Amniotic epithelial cell (primary cell): ENCODE data around the gene KDM5B.
A peak's percentile ranks its signal among the peaks of the same experiment; 100 is the strongest.

ENCODE experiments used
- DNase-seq: peaks from one replicate; pipeline ENCODE4 v3.0.0-alpha.2; 2010; ENCODE audit warnings: low read depth

KDM5B gene

DNA sequence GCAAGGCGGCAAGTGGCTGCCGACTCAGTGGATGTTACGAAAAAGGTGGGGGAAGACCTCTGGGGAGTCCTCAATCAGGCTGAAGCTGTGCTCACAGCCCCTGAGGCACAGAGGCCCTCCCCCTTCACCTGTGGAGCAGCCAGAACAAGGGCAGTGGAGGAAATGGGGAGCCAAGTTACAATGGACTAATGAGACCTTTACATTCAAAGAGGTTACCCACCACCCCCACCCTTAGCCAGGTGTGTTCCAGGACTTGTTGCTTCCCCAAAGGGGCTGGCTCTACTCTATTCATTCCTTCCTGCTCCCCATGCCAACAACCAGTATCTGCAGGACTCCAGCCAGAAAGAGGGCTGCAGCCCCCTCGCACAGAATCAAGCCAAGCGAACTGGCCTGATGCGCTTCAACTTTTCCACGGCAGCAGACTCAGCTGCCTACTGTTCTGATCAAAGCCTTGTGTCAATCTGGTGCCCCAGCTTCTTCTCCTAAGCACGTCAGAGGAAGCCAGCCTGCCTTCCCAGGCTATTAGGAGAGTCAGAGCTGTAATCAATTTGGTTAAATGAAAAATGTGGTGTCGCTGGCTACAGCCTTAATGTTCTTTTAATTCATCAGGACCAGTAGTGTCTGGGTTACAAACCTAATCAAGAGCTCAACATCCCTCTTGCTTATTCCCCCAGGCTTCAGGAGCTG is 96.1 kb downstream of the KDM5B start:
- DNase-seq: no peak

DNA sequence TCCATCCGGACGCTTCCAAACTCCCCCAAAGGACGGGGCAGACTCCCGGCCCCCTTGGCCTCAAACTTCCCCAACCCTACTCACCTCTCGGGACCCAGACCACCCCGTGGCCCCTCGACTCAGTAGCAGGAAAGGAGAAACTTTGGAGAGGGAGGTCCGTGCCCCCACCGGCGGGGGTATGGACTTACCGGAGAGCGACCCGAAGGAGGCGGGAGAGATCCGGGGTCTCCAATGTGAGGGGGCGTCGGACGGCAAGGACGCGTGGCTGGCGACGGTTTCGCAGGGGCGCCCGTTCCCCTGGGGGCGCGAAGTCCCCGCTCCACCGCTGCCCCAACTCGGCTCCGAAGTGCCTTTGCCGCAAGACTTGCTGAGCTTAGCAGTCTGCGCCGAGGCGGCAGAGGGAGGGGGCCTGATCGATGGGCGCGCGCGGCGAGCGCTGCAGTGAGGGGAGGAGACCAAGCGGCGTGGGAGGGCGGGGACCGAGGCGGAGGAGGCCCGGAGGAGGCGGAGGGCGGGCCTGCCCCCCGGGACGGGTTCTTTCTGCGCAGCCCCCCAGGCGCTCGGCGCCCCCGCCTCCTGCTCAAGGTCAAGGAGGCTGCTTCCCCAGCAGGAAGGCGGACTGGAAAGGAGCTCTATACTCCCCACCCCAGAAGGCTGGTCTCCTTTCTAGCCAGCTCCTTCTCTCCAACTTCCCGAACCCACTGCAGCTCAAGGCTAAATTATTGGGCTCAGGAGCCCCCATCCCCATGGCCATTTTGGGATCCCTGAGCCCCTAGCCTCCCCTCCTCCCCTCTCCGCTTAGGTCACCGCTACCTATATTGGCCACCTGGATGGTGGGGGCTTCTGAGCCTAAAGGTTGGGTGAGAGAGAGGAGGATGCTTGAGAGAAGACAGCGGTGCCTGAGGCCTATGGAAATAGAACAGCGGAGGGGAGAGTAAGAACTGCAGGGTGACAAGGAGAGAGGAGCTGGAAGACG is 97.9 kb downstream of the KDM5B start, which contains the start of gene SYT2:
TSS of gene SYT2 (minus strand) at position 385 of the 976 bp plus-strand sequence. CDS start 104,682 bp downstream, outside the sequence.
- DNase-seq: no peak

DNA sequence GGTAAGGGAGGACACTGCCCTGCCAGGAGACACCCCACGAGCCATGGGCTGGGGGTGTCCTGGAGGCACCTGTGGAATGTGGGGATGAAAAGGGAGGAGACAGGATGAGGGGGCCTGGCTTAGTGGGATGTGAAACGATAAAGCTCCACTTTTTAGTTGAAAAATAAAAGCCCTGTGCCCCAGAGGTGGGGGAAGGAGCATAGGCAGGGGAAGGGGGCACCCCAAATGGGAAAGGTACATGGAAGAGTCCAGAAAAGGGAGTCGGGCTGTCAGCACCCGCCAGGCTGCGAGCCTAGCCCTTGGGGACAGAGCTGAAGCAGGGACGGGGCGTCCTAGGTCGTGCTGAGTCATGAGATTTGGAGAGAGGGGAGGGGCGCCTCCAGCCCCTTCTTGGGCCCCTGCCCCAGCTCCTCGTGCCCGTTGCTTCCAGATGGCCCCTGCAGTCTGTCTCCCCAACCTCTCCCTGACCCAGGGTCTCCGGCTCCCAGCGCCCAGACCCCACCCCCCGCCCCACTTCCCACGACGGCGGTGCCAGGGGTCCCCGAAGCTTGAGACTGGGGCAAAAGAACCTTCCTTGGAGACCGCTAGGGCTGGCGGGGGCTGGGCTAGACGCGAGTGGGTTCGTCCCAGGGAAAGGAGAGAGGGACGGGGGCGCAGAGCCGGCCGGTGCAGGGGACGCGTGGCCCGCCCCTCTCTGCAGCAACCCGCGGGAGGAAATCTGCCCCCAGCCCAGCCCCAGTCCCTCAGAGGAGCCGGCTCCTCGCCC is 98.8 kb downstream of the KDM5B start:
- no peak for DNase-seq

DNA sequence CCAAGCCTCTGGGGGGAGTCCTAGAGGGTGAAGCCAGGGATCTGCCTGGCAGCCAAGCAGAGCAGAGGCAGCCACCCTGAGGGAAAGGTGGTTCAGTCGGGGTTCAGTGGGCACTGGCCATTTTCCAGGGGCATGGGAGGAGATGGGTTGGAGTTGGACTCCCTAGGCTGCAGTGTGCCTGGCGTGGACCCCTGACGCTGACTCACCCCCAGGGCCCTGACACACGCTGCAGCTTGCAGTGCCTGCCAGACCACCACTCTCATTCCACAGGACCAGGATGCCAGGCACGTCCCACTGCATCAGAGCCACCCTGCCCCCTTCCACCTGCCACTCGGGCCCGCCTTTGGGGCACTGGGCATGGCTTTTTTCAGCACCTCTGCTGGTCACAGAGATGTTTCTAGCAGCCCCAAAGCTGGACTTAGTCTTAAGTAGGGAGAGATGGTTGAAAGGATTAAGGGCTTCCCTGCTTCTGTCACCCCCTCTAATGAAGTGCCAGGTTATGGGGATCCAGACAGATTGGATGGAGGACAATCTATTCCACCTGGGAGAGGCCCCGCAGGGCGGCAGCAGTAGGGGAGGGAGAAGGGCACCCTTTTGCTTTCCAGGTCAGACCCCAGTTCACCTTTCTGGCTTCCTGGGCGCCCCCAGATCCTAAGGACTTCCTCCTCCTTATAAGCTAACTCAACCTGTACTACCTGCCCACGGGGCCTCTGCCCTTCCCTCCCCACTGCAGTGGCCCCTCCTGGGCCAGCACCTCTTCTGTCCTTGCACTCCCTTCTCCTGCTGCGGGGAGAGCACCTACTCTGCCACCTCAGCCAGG is 99.6 kb downstream of the KDM5B start:
- no peak for DNase-seq

DNA sequence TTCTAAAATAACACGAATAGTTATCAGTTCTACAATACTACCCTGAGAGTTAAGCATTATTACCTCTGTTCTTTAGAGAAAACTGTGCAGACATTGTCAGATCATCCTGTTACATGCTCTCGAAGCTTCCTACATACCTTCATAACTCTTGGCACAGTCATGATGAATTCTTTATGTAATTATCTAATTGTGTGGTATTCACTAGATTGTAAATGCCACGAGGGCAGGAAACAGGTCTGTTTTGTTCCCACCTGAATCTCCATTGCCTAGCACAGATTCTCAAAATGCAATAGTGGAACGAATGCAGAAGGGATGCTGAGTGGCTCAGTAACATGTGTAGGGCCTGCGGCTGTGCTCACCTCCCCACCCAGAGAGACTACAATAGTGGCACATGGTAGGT is 101.4 kb downstream of the KDM5B start:
- no peak for DNase-seq

DNA sequence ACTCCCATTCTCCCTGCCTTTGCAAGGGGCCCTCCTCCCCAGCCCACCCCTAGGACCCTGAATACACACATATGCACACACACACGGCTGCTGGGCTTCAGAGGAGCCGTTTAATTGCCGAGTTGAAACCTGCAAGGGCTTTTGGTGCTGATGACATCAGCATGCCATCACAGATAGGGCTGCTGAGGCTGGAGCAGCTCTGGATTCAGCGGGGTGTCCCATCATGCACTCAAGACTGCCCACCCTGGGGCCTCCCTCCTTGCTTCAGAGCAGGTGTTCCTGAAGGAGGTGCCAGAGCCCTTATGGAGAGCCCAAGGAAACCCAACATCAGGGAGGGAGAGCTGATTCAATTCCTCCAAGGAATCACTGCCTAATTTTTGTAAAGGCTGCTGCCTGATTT is 103.6 kb downstream of the KDM5B start:
- no peak for DNase-seq

DNA sequence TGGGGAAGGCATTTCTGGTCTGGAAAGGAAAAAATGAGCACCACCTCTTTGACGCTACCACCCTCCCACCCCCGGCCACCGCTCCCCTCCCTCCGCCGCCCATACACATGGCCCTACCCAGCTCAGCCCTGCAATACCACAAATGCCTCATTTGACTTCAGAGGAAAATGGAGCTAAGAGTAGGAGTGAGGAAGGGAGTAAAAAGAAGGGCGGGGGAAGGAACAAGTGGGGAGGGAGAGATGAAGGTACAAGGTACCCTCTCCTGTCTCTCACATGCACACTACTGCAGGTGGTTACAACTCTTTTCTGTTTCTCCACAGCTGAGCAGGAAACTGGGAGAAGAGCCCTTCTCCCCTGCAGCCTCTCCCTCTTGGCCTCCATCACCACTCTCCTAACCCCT is 105.0 kb downstream of the KDM5B start:
- DNase-seq: no peak

DNA sequence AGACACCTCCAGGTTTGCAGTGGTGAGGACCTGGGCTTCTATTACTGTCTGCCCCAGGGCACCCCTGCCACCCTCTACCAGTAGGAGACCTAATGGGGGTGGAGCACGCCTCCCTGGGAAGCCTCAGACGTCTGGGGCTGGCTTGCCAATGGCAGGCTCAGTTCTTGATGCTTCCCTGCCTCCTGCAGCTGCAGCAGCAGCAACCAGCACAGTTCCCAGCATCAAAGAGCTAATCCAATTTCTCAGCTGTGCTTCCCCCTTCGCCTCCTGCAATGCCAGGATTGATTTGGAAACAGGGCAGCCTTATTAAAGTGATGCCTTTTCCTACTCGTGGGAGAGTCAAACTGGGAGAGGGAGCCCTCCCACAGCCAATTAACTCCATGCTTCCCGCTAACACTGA is 106.1 kb downstream of the KDM5B start:
- no peak for DNase-seq

DNA sequence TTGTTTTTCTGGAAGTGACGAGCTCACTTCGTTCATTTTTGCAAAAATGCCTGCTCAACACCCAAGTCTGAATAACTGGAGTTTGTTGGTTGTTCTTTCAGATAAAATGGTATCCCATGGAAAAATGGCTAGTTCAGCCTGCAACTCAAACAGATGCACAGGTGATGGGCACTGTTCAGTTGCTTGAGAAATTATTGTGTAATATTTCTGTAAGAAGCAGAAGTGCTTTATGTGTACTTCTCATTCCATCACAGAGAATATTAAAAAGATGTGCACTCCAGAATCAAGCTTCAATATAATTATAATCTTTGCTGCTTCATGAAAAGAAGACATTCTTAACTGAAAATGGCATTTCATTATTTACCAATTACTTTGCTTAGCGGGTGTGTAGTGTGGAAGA is 107.0 kb downstream of the KDM5B start:
- DNase-seq: no peak

DNA sequence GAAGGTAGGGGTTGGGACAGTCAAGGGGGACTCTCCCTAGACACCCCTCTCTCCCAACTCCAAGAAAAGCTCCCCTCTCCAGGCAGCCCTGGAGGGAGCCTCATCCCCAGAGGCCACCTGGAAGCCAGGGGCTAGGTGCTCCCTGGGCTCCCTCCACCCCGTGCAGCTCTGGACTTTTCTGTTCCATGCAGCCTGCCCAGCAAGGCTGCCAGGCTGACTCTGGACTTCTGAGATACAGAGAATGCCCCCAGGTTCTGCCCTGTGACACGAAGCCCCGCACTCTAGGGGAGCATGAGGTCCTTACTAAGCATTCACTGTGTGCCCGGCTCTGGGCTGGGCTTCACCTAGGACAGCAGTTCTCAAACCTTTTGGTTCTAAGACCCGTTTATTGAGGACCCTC is 108.2 kb downstream of the KDM5B start:
- DNase-seq: no peak

DNA sequence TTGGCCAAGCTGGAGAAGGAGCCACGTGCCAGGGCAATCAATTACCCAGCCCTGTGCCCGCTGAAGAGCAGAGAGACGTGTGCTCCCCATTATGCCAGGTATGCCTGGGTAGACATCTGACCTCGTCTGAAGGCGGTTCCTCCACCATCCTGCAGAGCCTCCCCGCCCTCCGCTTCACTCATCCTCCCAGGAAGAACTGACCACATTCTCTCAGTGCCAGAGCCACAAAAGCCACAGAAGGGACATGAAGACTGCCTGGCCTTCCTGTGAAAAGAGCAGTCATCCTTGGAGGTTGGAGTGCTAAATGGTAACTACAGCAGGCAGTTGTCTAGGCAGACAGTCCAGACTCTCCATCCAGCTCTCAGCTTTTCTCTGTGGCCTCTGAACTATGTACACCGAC is 109.9 kb downstream of the KDM5B start:
- no peak for DNase-seq

DNA sequence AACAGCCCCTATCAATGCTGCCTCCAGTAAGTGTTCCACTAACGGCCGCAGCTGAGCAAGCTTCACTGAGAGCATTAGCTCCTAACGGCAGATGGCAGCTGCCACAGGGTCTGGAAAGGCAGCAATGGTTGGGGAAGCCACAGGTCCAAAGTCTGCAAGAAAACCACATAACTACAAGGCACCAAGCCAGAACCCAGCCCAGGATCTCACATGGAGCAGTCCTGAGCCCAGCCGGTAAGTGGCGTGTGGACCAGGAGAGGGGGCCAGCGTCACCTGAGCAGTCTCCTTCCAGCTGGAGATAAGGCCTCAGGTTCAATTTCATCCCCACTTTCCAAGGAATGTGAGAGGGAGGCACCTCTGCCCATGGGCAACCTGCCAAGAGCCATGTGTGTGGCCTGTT is 111.2 kb downstream of the KDM5B start:
- DNase-seq: no peak

DNA sequence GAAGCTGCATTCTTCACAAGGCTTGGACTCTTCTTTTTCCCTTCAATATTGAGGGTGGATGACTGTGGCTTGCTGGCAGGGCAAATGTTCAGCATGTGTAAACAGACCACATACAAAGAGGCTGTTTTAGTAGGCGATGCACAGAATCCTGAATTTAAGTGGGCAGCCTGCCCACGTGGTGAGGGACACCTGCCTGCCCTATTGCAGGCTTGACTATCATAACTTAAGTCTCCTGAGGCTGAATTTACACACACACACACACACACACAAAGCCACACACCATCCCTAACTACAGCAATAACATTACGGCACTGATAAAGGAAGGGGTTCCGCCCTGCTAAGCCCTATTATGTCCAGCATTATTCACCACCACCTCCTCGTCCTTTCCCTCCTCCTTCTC is 113.9 kb downstream of the KDM5B start:
- no peak for DNase-seq

DNA sequence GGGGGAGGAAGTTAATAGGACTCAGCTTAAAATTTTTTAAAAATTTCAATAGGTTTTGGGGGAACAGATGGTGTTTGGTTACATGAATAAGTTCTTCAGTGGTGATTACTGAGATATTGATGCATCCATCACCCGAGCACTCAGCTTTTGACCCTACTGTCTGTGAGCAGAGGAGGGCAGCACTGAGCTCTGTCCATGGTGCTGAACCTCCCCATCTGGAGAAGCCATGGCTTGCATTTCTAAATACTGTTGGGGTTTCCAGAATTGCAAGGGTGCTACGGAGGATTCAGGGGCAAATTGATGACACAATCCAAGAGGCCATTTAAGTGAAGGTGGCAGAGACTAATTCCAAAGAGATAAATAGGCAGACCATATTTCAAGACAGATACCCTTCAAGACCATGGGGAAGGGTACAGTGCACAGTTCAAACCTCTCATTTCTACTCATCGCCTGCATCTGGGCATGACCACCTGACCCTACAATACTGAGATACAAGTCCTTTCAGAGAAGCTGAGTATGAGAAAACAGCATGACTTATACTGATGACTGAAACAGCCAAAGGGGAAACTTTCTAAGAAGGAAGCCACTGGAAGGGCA is 115.2 kb downstream of the KDM5B start:
- DNase-seq: peak; percentile 69

DNA sequence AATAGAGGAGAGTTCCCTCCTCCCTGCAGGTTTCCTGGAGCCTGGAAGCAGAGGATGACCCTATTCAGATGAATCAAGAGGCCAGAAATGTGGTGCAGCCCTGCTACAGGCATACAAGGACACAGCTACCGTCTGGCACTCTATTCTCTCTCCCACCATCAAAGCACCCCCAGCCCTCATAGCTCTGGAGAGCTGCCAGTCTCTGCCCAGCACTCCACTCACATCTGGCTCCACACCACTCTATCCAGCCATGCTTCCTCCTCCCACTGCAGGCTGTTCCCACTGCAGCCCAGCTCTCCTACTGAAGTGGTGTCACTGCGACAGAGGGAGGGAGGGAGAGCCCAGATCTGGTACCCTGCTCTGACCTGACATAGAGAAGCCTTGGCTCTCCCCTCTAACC is 116.4 kb downstream of the KDM5B start:
- no peak for DNase-seq

DNA sequence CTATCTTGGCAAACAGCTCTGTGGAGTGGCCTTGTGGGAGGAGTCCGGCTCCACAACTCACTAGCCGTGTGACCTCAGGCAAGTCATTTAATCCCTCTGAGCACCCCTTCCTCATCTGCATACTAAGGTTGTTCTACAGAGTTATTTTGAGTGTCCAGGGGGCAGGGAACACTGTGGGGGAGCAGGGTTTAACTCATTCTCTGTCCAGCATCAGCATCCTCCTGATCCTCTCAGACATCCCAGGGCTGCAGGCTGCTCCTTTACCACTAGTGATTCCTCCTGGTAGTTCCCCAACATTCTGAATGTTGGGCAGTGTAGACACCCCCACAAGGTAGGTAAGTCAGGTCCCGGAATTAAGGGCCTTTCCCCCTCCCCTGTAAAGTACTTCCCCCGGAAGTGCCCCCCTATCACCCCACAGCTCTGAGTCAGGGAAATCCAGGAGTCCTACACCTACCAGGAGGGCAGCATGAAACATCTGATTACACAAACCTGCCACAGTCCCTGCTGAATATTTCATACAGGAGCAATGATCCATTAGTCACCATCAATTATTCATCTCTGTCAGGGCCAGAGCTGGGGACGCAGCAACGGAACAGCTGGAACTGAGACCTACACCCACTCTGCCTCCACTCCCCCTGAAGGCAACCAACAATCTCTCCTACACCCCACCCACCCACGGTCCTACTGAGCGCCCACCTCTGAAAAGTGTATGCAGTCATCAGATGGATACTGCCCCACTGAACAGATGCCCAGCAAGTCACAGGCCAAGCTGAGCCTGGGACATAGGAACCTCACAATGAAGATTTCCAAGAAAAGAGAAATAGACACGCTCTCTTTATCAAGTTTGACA is 118.5 kb downstream of the KDM5B start:
- no peak for DNase-seq

DNA sequence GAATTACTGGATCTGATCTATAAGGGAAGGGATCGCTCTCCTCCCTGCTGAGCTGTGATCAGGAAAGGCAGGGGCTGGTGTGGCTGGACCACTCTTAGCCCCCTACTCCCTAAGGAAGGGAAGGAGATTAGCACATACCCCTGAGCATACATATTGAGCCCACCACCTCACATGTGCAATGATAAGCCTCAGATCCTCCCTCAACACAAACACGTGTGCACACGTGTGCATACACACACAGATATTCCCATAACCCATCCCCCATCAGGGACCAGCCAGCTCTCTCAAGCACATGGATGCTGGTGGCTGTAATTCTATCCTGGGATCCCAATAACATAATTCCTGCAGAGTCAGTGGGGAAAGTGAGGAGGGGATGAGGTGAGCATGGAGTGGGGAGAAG is 119.1 kb downstream of the KDM5B start:
- DNase-seq: no peak

DNA sequence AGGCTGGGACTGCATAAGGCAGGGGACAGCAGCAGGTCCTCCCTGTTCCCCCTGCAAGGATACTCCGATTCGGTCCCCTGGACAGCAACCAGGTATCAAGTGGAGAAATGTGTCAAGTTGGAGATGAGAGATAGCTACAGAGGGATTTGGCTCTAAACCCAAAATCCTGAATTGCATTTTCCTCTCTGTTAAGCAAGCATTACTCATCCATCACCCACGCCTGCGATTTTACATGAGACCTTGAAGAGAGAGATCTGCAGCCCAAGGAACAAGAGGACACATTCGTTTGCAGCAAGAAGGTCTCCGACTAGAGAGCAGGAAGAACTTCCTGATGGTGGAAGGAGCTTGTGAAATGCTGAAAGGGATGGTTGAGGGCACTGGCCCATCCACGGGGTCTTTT is 119.8 kb downstream of the KDM5B start:
- DNase-seq: no peak

DNA sequence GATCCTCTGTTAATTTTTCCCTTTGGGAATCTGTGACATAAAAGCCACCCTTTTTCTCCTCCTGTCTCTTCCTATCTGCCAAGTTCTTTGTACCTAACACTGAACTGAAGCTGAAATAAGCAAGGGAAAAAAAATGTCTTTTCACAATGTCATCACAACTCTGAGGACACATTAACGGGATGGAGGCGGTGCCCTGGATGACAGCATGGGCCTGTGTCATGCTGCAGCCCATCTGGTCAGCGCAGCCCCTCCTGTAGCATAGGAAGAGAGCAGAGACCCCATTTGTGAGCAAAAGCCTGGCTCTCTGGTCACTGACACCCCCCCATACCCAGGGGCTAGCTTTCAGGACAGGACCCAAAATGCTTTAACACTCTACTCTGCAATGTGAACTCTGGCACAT is 120.4 kb downstream of the KDM5B start:
- DNase-seq: no peak

DNA sequence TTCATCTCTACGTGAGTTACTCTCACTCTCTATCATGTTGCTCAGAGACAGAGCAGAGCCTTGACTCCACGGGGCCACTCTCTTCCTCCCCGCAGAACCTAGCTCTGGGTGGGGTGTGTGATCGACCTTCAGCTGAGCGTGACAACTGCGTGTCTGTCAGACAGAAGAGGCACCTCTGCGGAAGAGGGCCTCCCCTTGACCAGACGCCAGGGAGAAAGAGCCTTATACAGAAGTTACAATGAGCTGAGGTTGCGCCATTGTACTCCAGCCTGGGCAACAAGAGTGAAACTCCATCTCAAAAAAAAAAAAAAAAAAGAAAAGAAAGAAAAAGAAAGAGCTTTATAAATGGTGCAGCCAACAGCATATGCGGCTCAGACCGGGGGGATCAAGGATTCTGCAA is 120.9 kb downstream of the KDM5B start:
- no peak for DNase-seq
